DMS153 treated with DMSO at 0.1 percent for 48 hours (cell line): Measurements from ENCODE around the gene CD48.

ENCODE experiments used
- DNase-seq: peaks from one replicate; lab custom pipeline; 2025; ENCODE audit not compliant: unreplicated experiment; lab: John Stamatoyannopoulos, UW

CD48 gene, protein sequence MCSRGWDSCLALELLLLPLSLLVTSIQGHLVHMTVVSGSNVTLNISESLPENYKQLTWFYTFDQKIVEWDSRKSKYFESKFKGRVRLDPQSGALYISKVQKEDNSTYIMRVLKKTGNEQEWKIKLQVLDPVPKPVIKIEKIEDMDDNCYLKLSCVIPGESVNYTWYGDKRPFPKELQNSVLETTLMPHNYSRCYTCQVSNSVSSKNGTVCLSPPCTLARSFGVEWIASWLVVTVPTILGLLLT

DNA sequence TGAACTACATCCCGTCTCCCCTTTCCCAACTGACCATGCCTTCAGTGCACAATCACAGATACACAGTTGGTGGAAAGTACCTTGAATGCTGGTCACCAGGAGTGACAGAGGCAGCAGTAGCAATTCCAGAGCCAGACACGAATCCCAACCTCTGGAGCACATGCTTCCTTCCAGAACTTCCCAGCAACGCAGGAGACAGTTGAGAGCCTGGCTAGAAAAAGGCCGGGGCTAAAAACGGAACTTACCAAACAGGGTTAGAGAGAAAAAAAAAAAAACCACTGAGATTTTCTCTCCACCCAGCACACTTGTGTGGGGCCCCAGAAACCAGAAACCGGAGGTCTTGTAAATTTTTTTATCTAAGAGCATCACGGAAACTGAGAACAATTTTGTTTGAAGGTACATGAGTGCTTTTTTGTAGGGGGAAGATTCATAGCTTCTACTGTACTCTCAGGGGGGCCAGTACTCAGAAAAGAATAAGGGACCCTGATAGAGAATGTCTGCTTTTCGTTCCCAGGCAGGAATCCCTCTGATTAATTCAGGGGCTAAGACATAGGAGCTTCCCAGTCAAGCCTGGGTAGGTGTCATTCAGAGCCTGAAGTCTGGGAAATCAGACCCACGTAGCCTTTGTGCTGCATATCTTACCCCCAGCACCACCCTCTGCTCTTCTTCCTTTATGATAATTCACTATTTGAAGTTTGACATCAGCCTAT is at the start of gene CD48:
Gene CD48 (minus strand): TSS at position 221 of the 710 bp plus-strand sequence. CDS start 59 bp downstream, at position 162.
- DNase-seq = no peak

DNA sequence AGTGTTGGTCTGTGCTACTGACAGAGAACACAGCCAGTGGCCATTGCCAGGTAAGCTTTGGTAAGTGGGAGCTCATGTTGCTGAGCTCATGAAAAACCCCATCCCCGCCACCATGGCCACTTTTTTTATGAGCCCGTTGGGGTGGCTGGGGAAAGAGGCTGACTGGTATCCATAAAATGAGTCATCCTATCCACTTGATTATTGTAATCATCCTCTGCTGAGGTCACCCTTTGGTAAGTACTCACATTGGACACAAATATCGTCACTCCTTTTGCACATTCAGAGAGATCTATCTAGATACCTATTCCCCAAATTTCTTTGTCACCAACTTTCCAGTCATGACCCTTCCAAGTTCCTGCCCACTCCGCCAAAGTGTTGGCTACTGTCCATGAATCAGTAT is 49.4 kb upstream of the CD48 start:
- DNase-seq = no peak

GRCh38 chr1:160759740-160760139 is 48.1 kb upstream of the CD48 start:
- DNase-seq = no peak

DNA sequence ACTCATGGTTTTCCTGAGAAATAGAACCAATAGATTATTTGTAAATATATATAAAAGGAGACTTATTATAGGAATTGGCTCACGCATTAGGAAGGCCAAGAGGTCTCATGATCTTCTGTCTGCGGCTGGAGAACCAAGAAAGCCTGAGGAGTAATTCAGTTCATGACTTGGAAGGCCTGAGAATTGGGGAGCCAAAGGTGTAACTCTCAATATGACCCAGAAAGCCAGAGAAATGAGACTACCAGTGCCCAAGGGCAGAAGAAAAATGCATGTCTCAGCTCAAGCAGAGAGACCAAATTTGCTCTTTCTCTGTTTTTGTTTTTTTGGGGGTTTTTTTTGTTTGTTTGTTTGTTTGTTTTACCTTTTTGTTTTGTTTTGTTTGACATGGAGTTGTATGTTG is 46.9 kb upstream of the CD48 start:
- DNase-seq = no peak

- DNase-seq = no peak
These were observed 45.2 kb upstream of the CD48 start for GRCh38 chr1:160756849-160757201.

DNA sequence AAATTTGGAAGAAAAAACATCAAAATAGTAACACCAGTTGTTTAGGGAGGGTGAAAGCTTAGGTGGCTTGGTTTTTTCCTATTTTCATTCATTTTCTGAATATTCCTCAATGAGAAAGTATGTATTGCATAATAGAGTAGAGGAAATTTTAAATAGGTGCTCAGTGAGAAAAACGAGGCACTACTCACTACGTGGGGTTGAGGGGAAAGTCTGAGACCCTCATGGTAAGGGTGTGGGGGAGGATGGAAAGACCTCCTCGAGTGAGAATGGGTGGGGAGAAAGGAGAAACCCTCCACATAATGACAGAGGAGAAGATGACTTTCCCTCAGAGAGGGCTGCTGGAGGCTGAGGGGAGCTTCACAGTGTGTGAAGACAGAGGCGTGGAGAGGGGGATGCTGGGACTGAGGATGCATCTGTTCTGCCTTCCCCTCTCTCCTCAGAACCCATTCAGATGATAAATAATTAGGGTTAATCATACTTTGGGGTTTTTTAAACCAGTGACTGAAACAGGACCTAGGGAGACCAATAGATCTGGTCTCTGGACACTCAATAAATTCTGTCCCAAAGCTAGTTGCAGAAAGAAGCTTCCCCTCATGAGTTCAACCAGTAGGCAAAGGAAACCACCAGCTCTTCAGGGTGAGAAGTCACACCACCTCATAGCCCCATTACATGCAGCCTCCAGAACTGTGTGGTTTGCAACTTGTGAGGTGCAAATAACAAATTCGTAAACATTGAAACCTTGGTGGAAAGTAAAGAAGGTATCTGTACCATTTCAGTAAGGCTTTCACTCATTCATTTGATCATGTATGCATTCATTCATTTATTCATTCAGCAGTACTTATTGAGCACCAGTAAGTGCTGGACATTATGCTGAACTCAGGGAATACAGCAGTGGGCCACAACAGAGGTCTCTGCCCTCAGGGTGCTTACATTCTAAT is 44.6 kb upstream of the CD48 start:
- DNase-seq = no peak

- no peak for DNase-seq
These were observed 43.8 kb upstream of the CD48 start for GRCh38 chr1:160755461-160755860.

DNA sequence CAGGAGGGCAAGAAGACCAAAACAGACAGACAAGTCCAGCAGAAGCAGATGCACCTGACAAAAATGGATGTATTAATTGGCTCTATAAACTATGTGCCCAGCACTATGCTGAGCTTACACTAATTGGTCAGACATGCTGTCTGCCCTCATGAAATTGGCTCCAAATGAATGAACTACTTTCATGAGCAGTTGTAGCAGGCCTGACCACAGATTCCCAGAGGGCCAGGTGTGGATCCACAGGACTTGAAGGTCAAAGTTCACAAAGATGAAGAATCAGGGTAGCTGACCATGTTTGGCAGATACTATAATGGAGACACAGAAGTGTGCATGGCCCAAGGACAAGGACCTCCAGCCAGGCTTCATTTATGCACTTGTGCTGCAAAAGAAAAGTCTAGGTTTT is 42.0 kb upstream of the CD48 start:
- no peak for DNase-seq

DNA sequence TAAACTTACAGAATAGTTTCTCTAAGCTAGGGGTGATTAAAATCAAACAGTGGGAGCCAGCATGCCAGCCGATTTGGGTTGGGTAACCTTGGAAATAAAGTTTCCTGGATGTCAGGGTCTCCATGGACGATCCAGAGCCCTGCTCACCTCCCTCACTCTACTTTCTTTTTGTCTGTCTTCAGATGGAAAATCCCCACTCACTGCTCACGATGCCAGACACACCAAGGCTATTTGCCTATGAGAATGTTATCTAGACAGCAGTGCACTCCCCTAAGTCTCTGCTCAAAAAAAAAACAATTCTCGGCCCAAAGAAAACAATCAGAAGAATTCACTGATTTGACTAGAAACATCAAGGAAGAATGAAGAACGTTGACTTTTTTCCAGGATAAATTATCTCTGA is 41.3 kb upstream of the CD48 start:
- no peak for DNase-seq

DNA sequence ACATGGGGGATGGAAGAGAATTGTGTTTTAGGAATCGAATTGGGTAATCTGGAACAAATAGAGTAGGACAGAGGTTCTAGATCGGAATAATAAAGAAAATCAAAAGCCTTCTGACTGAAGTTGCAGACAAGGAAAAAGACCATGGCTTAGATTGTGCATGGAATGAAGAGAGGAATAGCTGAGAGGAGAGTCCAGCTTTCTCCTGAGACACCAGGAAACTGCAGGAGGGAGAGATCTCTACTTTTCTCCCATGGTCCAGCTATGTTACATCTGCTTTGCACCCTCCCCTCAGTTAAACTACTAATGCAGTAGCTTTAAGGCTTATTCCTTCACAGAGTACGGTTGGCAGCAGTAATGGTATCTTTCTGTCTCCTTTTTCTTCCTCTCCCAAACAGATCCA is 40.8 kb upstream of the CD48 start:
- DNase-seq = no peak

DNA sequence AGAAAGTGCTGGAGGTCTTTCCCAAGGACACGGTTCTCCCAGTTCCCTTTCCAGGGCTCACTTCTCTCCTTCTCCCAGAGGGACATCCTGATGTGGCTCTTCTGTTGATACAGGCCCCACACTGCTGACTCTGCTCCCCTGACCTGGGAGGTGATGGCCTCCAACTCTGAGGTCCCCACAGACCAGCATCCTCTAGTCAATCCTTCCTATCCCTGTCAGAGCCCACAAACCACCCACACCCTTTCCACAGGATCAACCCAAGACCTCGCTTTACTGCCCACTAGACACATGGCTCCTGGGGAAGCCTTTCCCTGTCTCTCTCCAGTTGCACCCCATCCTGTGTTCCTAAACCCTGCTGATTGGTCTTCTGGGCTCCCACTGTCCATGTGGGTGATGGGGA is 39.0 kb upstream of the CD48 start:
- DNase-seq = no peak

- DNase-seq = no peak
These were observed 37.3 kb upstream of the CD48 start for GRCh38 chr1:160748878-160749269.

- no peak for DNase-seq
These were observed 36.7 kb upstream of the CD48 start for GRCh38 chr1:160748181-160748877.

DNA sequence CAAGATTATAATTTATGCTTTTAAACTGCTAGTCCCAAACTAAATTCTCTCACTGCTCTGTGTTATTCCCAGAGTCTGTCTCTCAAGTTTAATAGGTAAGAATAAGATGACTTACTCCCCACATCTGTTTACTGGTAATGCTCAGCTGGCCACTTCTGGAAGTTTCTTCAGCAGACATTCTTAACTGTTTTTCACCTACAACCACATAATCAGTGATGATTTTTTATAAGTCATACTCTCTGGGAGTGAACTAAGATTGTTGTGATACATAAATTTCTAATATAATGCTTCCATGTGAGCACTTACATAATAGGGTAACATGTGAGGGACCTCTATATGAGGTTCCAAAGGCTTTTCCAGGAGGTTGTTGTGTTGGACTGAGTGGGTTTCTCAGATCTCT is 36.1 kb upstream of the CD48 start:
- no peak for DNase-seq

DNA sequence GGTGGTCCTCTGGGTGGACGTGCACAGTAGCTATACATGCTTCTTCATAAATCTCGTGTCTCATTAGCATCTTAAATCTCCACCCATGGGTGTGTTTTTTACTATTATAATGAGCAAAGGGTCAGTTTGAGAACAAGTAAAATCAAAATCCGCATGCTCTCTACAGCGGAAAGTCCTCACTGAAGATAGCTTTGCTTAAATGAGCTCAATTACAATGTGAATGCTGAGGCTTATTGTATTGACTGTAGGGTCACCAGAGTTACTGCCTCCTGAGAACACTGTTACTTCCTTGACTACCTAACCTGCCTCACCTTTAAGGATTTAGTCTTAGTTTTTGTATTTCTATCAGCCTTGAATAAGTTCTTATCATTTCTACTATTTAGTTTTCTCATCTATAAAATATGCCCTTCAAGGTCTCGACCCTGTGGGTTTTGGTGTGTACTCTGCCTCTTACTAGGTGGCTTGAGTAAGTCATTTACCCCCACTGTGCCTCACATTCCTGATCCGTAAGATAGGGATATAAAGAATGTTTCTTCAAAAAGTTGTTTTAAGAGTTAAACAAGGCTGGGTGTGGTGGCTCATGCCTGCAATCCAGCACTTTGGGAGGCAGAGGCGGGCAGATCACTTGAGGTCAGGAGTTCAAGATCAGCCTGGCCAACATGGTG is 35.3 kb upstream of the CD48 start:
- no peak for DNase-seq

DNA sequence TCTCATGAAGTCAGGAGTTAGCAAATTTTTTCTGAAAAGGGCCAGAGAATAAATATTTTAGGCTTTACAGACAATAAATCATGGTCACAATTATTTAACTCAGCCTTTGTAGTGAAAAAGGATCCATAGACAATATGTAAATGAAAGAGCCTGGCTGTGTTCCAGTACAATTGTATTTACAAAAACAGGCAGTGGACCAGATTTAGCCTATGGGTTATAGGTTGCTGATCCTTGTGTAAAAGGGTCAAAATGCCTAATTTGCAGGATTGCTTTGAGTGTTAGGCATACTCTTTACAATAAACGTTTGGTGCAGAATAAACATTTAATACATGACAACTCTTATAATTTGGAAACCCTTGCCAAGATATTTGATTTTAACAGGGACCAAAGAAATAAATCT is 33.9 kb upstream of the CD48 start:
- DNase-seq = no peak

- no peak for DNase-seq
These were observed 33.4 kb upstream of the CD48 start for GRCh38 chr1:160744852-160745520.

GRCh38 chr1:160744199-160744851 is 32.7 kb upstream of the CD48 start:
- DNase-seq = no peak

GRCh38 chr1:160743266-160743665 is 31.6 kb upstream of the CD48 start:
- DNase-seq = no peak
